HG02981 (cell line): ENCODE measurements around the gene ABT1.

Source experiments
- ATAC-seq: cut with Tn5 transposase; IDR thresholded peaks from one replicate; pipeline ENCODE4 v1.9.1; 2021; ENCODE audit warnings: mild to moderate bottlenecking, moderate library complexity; ENCODE audit not compliant: unreplicated experiment

Gene ABT1

DNA sequence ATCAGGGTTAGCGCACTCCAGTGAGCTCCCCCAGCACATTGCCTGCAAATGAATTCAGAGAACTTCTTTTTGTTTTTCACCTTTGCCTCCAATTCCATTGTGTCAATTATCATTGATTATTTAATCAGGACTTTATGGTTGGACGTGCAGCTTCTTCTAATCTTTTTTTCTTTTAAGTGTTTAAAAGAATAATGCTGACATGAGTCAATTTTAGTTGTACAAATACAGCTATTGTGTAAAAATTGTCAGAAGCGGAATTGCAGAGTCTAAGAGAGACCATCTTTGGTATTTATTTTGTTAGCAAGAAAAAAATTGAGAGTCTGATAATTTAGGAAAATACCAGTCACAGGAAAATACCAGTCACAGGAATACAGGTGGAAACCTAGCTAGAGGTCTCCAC lies 5.5 kb downstream of the ABT1 start:
- no peak for ATAC-seq

DNA sequence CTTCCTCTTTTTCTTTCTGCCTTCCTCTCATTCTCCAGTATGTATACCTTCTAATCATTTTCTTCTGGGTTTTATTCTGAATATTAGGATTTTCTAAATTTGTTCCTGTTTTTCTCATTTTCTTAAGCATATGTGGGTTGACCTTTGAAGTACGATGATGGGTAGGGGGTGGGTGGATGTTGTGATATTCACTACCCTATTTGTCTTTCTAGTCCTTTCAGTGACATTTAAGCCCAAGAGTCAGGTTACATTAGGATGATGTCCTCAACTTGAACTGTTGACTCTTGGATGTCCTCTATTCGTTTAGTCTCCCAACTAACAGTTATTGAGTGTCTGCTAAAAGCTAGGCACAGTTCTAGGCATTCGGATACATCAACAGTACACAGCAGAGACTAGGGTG lies 7.3 kb downstream of the ABT1 start:
- ATAC-seq, result no peak

DNA sequence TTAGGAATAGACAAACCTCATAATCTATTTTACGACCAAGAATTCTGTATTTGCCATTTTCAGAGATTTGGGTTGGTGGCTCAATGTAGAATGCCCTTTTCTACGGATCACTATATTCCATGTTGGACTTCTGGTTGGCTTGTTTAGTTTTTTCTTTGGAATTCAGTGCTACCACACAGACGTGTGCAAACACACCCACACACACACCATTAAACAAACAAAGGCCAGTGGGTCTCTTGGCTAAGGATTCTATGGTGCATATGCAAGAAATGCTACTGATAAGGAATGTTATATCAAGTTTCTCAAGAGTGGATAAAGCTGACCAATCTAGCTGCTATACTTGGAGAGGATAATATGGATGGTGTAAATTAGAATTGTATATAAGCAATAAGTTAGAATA lies 8.0 kb downstream of the ABT1 start:
- ATAC-seq, result no peak

- peak; percentile 56 for ATAC-seq
These were observed 10.9 kb downstream of the ABT1 start for GRCh38 chr6:26607434-26608230.

DNA sequence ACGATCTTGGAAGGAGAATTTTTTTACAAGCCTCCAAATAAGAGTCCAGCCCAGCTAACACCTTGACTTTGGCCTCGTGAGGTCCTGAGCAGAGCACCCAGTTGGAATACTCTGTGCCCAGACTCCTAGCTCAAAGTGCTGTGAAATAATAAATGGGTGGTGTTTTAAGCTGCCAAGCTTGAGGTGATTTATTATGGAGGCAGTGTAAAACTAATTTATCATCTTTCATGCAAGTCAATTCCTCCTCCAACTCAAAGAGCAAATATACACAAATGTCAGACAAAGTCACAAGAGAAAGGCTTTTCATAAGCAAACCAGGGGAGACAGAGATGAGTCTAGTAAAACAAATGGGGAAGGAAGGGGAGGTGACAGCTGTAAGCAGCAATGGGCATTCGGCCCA lies 12.7 kb downstream of the ABT1 start:
- no peak for ATAC-seq

GRCh38 chr6:26611599-26611998 lies 14.8 kb downstream of the ABT1 start:
- ATAC-seq, result no peak

DNA sequence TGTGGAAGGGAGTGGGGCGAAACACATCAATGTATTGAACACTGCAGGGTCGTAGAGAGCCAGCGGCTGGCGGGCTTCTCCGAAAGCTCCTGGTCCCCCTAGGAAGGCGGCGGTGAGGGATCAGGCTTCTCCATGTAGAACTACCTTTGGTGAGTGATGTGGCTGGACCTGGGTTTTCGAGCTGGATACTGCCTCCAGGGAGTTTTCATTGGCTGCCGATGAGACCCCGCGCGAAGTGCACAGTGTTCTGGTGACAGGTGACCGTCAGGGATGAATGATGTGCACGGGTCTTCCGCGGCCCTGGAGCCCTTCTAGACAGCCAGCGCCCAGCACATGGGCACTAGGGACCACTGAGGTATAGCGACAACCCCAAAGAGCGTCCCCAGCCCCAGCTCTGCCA lies 16.4 kb downstream of the ABT1 start:
- ATAC-seq, result no peak

- no peak for ATAC-seq
These were observed 17.2 kb downstream of the ABT1 start for GRCh38 chr6:26613689-26614683.

DNA sequence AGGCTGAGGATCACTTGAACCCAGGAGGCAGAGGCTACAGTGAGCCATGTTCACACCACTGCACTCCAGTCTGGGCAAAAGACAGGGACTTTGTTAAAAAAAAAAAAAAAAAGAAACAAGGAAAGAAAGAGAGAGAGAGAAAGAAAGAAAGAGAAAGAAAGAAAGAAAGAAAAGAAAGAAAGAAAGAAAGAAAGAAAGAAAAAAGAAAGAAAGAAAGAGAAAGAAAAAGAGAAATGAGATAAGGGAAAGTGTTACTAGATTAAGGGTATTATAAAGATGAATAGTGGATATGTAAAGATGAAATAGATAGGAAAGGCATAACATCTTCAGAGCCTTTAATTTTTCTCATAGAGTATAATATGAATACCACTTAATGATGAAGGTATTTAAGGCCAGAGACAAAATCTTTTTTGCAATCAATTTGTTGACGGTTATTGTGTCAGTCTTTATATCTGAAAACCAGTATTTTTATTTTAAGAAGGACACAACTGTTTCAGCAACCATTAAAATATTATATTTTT lies 26.6 kb downstream of the ABT1 start:
- ATAC-seq, result no peak

GRCh38 chr6:26624557-26624956 lies 27.8 kb downstream of the ABT1 start:
- ATAC-seq, result no peak

DNA sequence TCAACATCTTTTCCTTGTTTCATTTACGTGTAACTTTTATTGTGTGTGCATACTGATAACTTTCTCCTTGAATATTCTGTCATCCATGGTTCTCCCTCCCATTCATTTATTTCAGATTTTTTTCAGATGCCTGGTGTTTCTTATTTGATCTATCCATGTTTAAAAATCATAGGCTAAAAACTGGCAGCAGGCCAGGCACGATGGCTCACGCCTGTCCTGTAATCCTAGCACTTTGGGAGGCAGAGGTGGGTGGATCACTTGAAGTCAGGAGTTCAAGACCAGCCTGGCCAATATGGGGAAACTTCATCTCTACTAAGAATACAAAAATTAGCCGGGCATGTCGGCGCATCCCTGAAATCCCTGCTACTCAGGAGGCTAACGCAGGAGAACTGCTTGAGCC lies 31.1 kb downstream of the ABT1 start:
- no peak for ATAC-seq

DNA sequence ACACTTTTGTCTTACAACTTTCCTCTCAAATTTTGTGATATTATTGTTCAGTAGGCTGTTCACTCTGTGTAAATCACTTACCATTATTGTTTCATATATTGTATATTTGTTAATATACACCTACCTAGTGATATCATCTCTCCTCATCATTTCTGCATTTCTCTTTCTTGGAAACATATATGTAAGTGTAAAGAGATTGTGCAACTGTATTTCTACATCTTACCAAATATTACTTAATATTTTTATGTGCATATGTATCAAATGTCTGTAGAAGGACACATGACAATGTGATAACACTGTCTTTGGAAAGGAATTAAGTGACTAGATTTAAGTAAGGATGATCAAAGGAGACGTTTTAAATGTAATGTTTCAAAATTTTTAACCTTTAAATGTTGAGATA lies 32.6 kb downstream of the ABT1 start:
- no peak for ATAC-seq

- no peak for ATAC-seq
These were observed 44.1 kb downstream of the ABT1 start for GRCh38 chr6:26640806-26641205.

DNA sequence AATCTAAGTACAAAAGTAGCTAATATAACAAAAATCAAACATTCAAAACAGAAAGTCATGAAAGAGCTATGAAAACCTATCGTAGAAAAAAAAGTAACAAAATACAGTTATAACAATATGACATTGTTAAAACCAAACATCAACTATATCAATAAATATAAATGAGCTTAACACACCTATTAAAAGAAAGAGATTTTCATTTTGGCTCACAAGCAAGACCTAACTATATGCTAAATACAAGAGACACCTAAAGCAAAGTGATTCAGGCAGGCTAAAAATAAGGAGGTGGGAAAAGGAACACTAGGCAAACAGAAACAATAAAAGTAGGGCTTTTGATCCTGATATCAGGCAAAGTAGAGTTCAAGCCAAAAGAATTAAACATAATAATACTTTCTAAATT lies 49.3 kb downstream of the ABT1 start:
- ATAC-seq, result no peak
